IMR-90 (cell line): Measurements from ENCODE around the gene PARVB. TPM values are rescaled to one million over a fixed set of nuclear protein-coding genes. Genes with fewer than 3 reads are reported as not detected.

ENCODE experiments used
- ATAC-seq: fragments of 200-7000 bp; cut with Tn5 transposase; 2 replicates; pipeline ENCODE4 v1.9.1; 2020; ENCODE audit warnings: low read depth, mild to moderate bottlenecking, moderate library complexity
- BruUV-seq: library from RNA; stranded (reverse); fragments of 400-500 nt; replicated peaks from 2 replicates; lab custom pipeline; 2021; lab: Mats Ljungman, UMichigan
- CTCF ChIA-PET: fragments of 300-600 bp; formaldehyde crosslinking; extraction: SDS; loops from one replicate; lab custom pipeline; 2021; ENCODE audit warnings: antibody characterized with exemption; lab: Yijun Ruan, JAX
- POLR2A ChIA-PET: fragments of 300-600 bp; sonication (Branson Sonifier 250); formaldehyde crosslinking; loops from one replicate; lab custom pipeline; 2022; ENCODE audit warnings: antibody characterized with exemption; ENCODE audit not compliant: unreplicated experiment; lab: Charles Lee
- DNase-seq: peaks from one replicate; pipeline ENCODE4 v3.0.0; 2013
- H2AFZ ChIP-seq: replicated peaks from 2 replicates; pipeline ENCODE3; 2013; ENCODE audit warnings: low read length, mild to moderate bottlenecking; ENCODE audit not compliant: poor library complexity
- H2AK5ac ChIP-seq: 2 replicates; pipeline ENCODE4 v1.6.1; 2013; ENCODE audit warnings: low read depth, low read length, inconsistent platforms
- H2AK9ac ChIP-seq: replicated peaks from 2 replicates; pipeline ENCODE3; 2013; ENCODE audit warnings: mild to moderate bottlenecking, low read depth, low read length, moderate library complexity; ENCODE audit not compliant: poor library complexity
- H2BK120ac ChIP-seq: 2 replicates; pipeline ENCODE4 v1.6.1; 2013; ENCODE audit warnings: low read depth, low read length, inconsistent platforms
- H2BK15ac ChIP-seq: 3 replicates; pipeline ENCODE4 v1.6.1; 2013; ENCODE audit warnings: low read depth, low read length, inconsistent platforms
- H2BK20ac ChIP-seq: 2 replicates; pipeline ENCODE4 v1.6.1; 2013; ENCODE audit warnings: low read depth, mild to moderate bottlenecking, inconsistent platforms, low read length, moderate library complexity
- H2BK5ac ChIP-seq: 2 replicates; pipeline ENCODE4 v1.6.1; 2013; ENCODE audit warnings: mild to moderate bottlenecking, low read depth, low read length, inconsistent platforms; ENCODE audit not compliant: poor library complexity, severe bottlenecking
- H3K14ac ChIP-seq: replicated peaks from 2 replicates; pipeline ENCODE4 v1.6.1; 2013; ENCODE audit warnings: low read depth, low read length, inconsistent platforms
- H3K18ac ChIP-seq: 2 replicates; pipeline ENCODE4 v1.6.1; 2013; ENCODE audit warnings: low read depth, low read length, control low read depth
- H3K23ac ChIP-seq: 2 replicates; pipeline ENCODE4 v1.6.1; 2013; ENCODE audit warnings: low read depth, low read length, inconsistent platforms
- H3K27ac ChIP-seq: 2 replicates; pipeline ENCODE4 v1.5.1; 2013; ENCODE audit warnings: mild to moderate bottlenecking, control low read depth, low read length; ENCODE audit not compliant: insufficient read depth
- H3K27me3 ChIP-seq: 2 replicates; pipeline ENCODE4 v1.6.1; 2013; ENCODE audit warnings: low read length; ENCODE audit not compliant: control insufficient read depth, insufficient read depth
- H3K36me3 ChIP-seq: 2 replicates; pipeline ENCODE4 v1.6.1; 2013; ENCODE audit warnings: low read length, mixed read lengths; ENCODE audit not compliant: control insufficient read depth, insufficient read depth
- H3K4ac ChIP-seq: 2 replicates; pipeline ENCODE4 v1.6.1; 2013; ENCODE audit warnings: low read depth, low read length, inconsistent platforms
- H3K4me1 ChIP-seq: 2 replicates; pipeline ENCODE4 v1.6.1; 2013; ENCODE audit warnings: low read length, mixed read lengths; ENCODE audit not compliant: control insufficient read depth, insufficient read depth
- H3K4me2 ChIP-seq: 2 replicates; pipeline ENCODE4 v1.6.1; 2013; ENCODE audit warnings: low read depth, mild to moderate bottlenecking, control low read depth, low read length, moderate library complexity
- H3K4me3 ChIP-seq: 2 replicates; pipeline ENCODE4 v1.5.1; 2013; ENCODE audit warnings: low read depth, mild to moderate bottlenecking, control low read depth, low read length, moderate library complexity; ENCODE audit not compliant: insufficient read depth
- H3K56ac ChIP-seq: 2 replicates; pipeline ENCODE4 v1.6.1; 2013; ENCODE audit warnings: low read length, inconsistent platforms; ENCODE audit not compliant: insufficient read depth; ENCODE audit errors: extremely low read depth
- H3K79me1 ChIP-seq, 2 experiments: 2 replicates each; pipeline ENCODE4 v1.6.1; 2013; ENCODE audit warnings: low read length in 2 of 2, inconsistent platforms in 1 of 2, low read depth in 1 of 2
- H3K9ac ChIP-seq: 2 replicates; pipeline ENCODE4 v1.6.1; 2013; ENCODE audit warnings: low read depth, low read length, control low read depth
- H3K9me1 ChIP-seq: 2 replicates; pipeline ENCODE4 v1.6.1; 2013; ENCODE audit warnings: low read length, inconsistent platforms; ENCODE audit not compliant: insufficient read depth
- H3K9me3 ChIP-seq: 2 replicates; pipeline ENCODE4 v1.6.1; 2013; ENCODE audit warnings: low read length; ENCODE audit not compliant: control insufficient read depth, insufficient read depth
- H4K20me1 ChIP-seq: 2 replicates; pipeline ENCODE4 v1.6.1; 2013; ENCODE audit warnings: low read length, inconsistent platforms; ENCODE audit not compliant: insufficient read depth
- H4K5ac ChIP-seq: 2 replicates; pipeline ENCODE4 v1.6.1; 2013; ENCODE audit warnings: mild to moderate bottlenecking, low read depth, low read length, control low read depth
- H4K8ac ChIP-seq, 2 experiments: 2 replicates each; pipeline ENCODE4 v1.6.1; 2013; ENCODE audit warnings: low read depth in 2 of 2, low read length in 2 of 2, control low read depth in 1 of 2, inconsistent platforms in 1 of 2
- H4K91ac ChIP-seq: 2 replicates; pipeline ENCODE4 v1.6.1; 2013; ENCODE audit warnings: low read depth, low read length, inconsistent platforms; ENCODE audit not compliant: insufficient read depth
- CEBPB ChIP-seq: IDR thresholded peaks from 2 replicates; pipeline ENCODE4 v1.6.1; 2012; ENCODE audit warnings: low read depth, low read length, improper control_type of control experiment
- CTCF ChIP-seq: conservative IDR thresholded peaks from 2 replicates; pipeline ENCODE4 v1.5.1; 2012; ENCODE audit warnings: mild to moderate bottlenecking, low read depth, low read length, improper control_type of control experiment
- MAFK ChIP-seq: IDR thresholded peaks from 2 replicates; pipeline ENCODE4 v1.6.1; 2012; ENCODE audit warnings: low read depth, low read length, improper control_type of control experiment
- MXI1 ChIP-seq: IDR thresholded peaks from 2 replicates; pipeline ENCODE4 v1.6.1; 2012; ENCODE audit warnings: low read depth, mild to moderate bottlenecking, low read length, moderate library complexity, borderline replicate concordance
- RAD21 ChIP-seq: IDR thresholded peaks from 2 replicates; pipeline ENCODE4 v1.6.1; 2012; ENCODE audit warnings: low read length, improper control_type of control experiment
- RCOR1 ChIP-seq: IDR thresholded peaks from 2 replicates; pipeline ENCODE4 v1.6.1; 2012; ENCODE audit warnings: mild to moderate bottlenecking, low read length, improper control_type of control experiment; ENCODE audit not compliant: insufficient replicate concordance
- SMC3 ChIP-seq: fragments of 150-350 bp; IDR thresholded peaks from 2 replicates; pipeline ENCODE4 v1.6.1; 2016; ENCODE audit warnings: low read depth, mild to moderate bottlenecking, antibody characterized with exemption, low read length, moderate library complexity
- USF2 ChIP-seq: fragments of 150-350 bp; IDR thresholded peaks from 2 replicates; pipeline ENCODE4 v1.6.1; 2017; ENCODE audit warnings: mild to moderate bottlenecking, antibody characterized with exemption, low read length, low read depth
- WGBS, 2 experiments: methylation state at CpG; one replicate each; pipeline versions ENCODE4 v1.1.5 to v1.1.7; 2013; ENCODE audit warnings: missing lambda C conversion rate in 2 of 2; ENCODE audit not compliant: insufficient read length in 1 of 2; ENCODE audit errors: extremely low coverage in 2 of 2; 5-methylcytosine and 5-hydroxymethylcytosine counted together
- dilution Hi-C: fragments of 300-500 bp; cut with HindIII; formaldehyde crosslinking; loops from one replicate; pipeline ENCODE4 v1.14.3; 2018; ENCODE audit warnings: low sequenced_read_pairs; ENCODE audit not compliant: unreplicated experiment
- in situ Hi-C: fragments of 300-500 bp; cut with MboI; formaldehyde crosslinking; loops from 3 replicates; pipeline ENCODE4 v1.14.3; 2019; ENCODE audit warnings: low sequenced_read_pairs, inconsistent platforms, mixed read lengths
- intact Hi-C: fragments of 100-400 bp; cut with micrococcal nuclease; formaldehyde crosslinking; loops from 2 replicates; pipeline ENCODE4 v1.10.0; 2022
- polyA plus RNA-seq, 3 experiments: library from polyadenylated mRNA; depleted of rRNA; stranded (reverse); fragments of >200 nt; gene quantifications; 2 replicates each; pipeline ENCODE4 v1.2.3, GENCODE V29; 2012; ENCODE audit warnings: low replicate concordance in 1 of 3
- total RNA-seq: library from RNA; depleted of rRNA; stranded (reverse); fragments of >200 nt; gene quantifications from 2 replicates; pipeline ENCODE4 v1.2.3, GENCODE V29; 2012
- TF ChIP-seq, protein P1 (sequence below): fragments of 150-350 bp; IDR thresholded peaks from 2 replicates; pipeline ENCODE4 v1.6.1; 2016; ENCODE audit warnings: low read depth, mild to moderate bottlenecking, low read length, moderate library complexity, borderline replicate concordance

PARVB gene
- total and polyA plus RNA-seq, 2 of the 4 experiments (the other 2 are of a cell fraction): 44.3 to 53.9 TPM

- no peak overlapping the region for H2AK9ac ChIP-seq
- H2BK20ac ChIP-seq: no peak overlapping the region
- TF ChIP-seq SMC3: no peak
- no peak for TF ChIP-seq RAD21
- TF ChIP-seq MXI1: no peak
- no peak for TF ChIP-seq CEBPB
- no peak for TF ChIP-seq RCOR1
- TF ChIP-seq, protein P1, sequence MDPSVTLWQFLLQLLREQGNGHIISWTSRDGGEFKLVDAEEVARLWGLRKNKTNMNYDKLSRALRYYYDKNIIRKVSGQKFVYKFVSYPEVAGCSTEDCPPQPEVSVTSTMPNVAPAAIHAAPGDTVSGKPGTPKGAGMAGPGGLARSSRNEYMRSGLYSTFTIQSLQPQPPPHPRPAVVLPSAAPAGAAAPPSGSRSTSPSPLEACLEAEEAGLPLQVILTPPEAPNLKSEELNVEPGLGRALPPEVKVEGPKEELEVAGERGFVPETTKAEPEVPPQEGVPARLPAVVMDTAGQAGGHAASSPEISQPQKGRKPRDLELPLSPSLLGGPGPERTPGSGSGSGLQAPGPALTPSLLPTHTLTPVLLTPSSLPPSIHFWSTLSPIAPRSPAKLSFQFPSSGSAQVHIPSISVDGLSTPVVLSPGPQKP: no peak
- TF ChIP-seq USF2: no peak
- no peak for TF ChIP-seq MAFK
- TF ChIP-seq CTCF: no peak
- H2AFZ ChIP-seq: no peak overlapping the region
- H3K36me3 ChIP-seq: no peaks in the 10 kb centered on the region
- ATAC-seq (no peak), DNase-seq (no peak)
- ChIA-PET CTCF (interaction anchor here (0.5 to 1.3 kb wide), 2 partner anchors 21 to 88 kb away, joined by 6 read pairs; no protein-coding TSS in a partner anchor), POLR2A (no interaction called here)
- in situ Hi-C loops (no loop called here), intact Hi-C loops (no loop called here), dilution Hi-C loops (no loop called here)
- H4K5ac ChIP-seq: no peak overlapping the region
- no peaks in the 10 kb centered on the region for H3K79me1 ChIP-seq
- H4K8ac ChIP-seq: no peak overlapping the region
- no peak overlapping the region for H2BK5ac ChIP-seq
- H3K14ac ChIP-seq: no peak overlapping the region
- H2BK15ac ChIP-seq: no peak overlapping the region
- H3K18ac ChIP-seq: no peak overlapping the region
- H3K27ac ChIP-seq: no peak overlapping the region
- no peak overlapping the region for H3K4me2 ChIP-seq
- no CpG with 5 or more reads among the region's 2 CpGs for WGBS, 2 experiments
- H3K9me3 ChIP-seq: no peaks in the 10 kb centered on the region
- peaks cover 4% of the 10 kb centered on the region; the same call in 1 of the 2 replicates for H3K9me1 ChIP-seq
- no peak overlapping the region for H2BK120ac ChIP-seq
- H4K91ac ChIP-seq: no peak overlapping the region
- no peak overlapping the region for H3K56ac ChIP-seq
- H3K4me1 ChIP-seq: no peaks in the 10 kb centered on the region
- H3K4ac ChIP-seq: no peak overlapping the region
- H3K9ac ChIP-seq: no peak overlapping the region
- H3K27me3 ChIP-seq: no peaks in the 10 kb centered on the region
- BruUV-seq: no TSS peak
- no peaks in the 10 kb centered on the region for H4K20me1 ChIP-seq
- H3K23ac ChIP-seq: no peak overlapping the region
- H3K4me3 ChIP-seq: no peak overlapping the region
- H2AK5ac ChIP-seq: no peak overlapping the region
Measured at GRCh38 chr22:44014241-44014640, 9.9 kb upstream of the PARVB start.
